Naive thymus-derived CD4-positive, alpha-beta T cell (primary cell): Measurements from ENCODE around the gene TMEM167A. TPM values are rescaled to one million over a fixed set of nuclear protein-coding genes. Genes with fewer than 3 reads are reported as not detected.

ENCODE experiments used
- ATAC-seq: fragments of 150-1000 bp; cut with Tn5 transposase; 2 replicates; pipeline ENCODE4 v1.10.0; 2021; ENCODE audit warnings: mild to moderate bottlenecking, moderate library complexity
- CTCF ChIA-PET: fragments of 350-600 bp; sonication (Branson Sonifier 250); formaldehyde crosslinking; loops from one replicate; lab custom pipeline; 2021; ENCODE audit warnings: antibody characterized with exemption; lab: Charles Lee
- POLR2A ChIA-PET: fragments of 350-600 bp; sonication (Branson Sonifier 250); formaldehyde crosslinking; loops from one replicate; lab custom pipeline; 2021; ENCODE audit warnings: antibody characterized with exemption, inconsistent platforms; lab: Charles Lee
- DNase-seq, 9 donors: peaks; one replicate each; pipeline versions ENCODE4 v3.0.0 to v3.0.0-alpha.2; 2020 to 2022; ENCODE audit warnings: mixed read lengths in 1 of 9
- H3K27ac ChIP-seq: one replicate; pipeline ENCODE4 v1.7.0; 2013; ENCODE audit warnings: mild to moderate bottlenecking, low read depth, low read length, moderate library complexity
- H3K27me3 ChIP-seq, 2 donors: one replicate each; pipeline ENCODE4 v1.7.0; 2013; ENCODE audit warnings: low read length in 2 of 2, mild to moderate bottlenecking in 2 of 2, moderate library complexity in 2 of 2; ENCODE audit not compliant: control insufficient read depth in 2 of 2, insufficient read depth in 2 of 2
- H3K36me3 ChIP-seq, 3 experiments: 1 replicate in 2 of 3; 2 replicates in 1 of 3; pipeline ENCODE4 v1.7.0; 2013; ENCODE audit warnings: low read length in 3 of 3, mild to moderate bottlenecking in 3 of 3, moderate library complexity in 1 of 3; ENCODE audit not compliant: insufficient read depth in 3 of 3, control insufficient read depth in 2 of 3
- H3K4me1 ChIP-seq, 2 donors: one replicate each; pipeline ENCODE4 v1.7.0; 2013; ENCODE audit warnings: low read length in 2 of 2, mild to moderate bottlenecking in 2 of 2, moderate library complexity in 1 of 2; ENCODE audit not compliant: control insufficient read depth in 2 of 2, insufficient read depth in 2 of 2
- H3K4me3 ChIP-seq: 2 replicates; pipeline ENCODE4 v1.7.0; 2013; ENCODE audit warnings: mild to moderate bottlenecking, low read length
- H3K9me3 ChIP-seq, 3 experiments: 1 replicate in 2 of 3; 2 replicates in 1 of 3; pipeline ENCODE4 v1.7.0; 2013; ENCODE audit warnings: low read length in 3 of 3; ENCODE audit not compliant: control insufficient read depth in 2 of 3
- H3K27ac Mint-ChIP-seq, 9 donors: one replicate each; pipeline ENCODE4 v1.8.0; 2020 to 2022; ENCODE audit warnings: mixed read lengths in 9 of 9, mild to moderate bottlenecking in 8 of 9, moderate library complexity in 5 of 9, inconsistent platforms in 2 of 9
- H3K27me3 Mint-ChIP-seq, 5 donors: one replicate each; pipeline ENCODE4 v1.8.0; 2021 to 2022; ENCODE audit warnings: mixed read lengths in 5 of 5, mild to moderate bottlenecking in 1 of 5
- H3K36me3 Mint-ChIP-seq, 5 donors: one replicate each; pipeline ENCODE4 v1.8.0; 2020 to 2022; ENCODE audit warnings: mixed read lengths in 5 of 5, mild to moderate bottlenecking in 3 of 5, inconsistent platforms in 1 of 5
- H3K4me1 Mint-ChIP-seq, 7 donors: one replicate each; pipeline ENCODE4 v1.8.0; 2020 to 2022; ENCODE audit warnings: mixed read lengths in 7 of 7, mild to moderate bottlenecking in 3 of 7, inconsistent platforms in 1 of 7
- H3K4me3 Mint-ChIP-seq, 10 donors: one replicate each; pipeline ENCODE4 v1.8.0; 2020 to 2022; ENCODE audit warnings: mild to moderate bottlenecking in 10 of 10, mixed read lengths in 10 of 10, moderate library complexity in 6 of 10, inconsistent platforms in 2 of 10
- H3K9me3 Mint-ChIP-seq, 11 donors: one replicate each; pipeline ENCODE4 v1.8.0; 2020 to 2022; ENCODE audit warnings: mixed read lengths in 11 of 11, mild to moderate bottlenecking in 4 of 11, inconsistent platforms in 1 of 11, moderate library complexity in 1 of 11
- intact Hi-C, 2 donors: fragments of 100-400 bp; cut with micrococcal nuclease; formaldehyde crosslinking; loops; one replicate each; pipeline ENCODE4 v1.15.1; 2023
- polyA plus RNA-seq, 2 donors: library from polyadenylated mRNA; unstranded; fragments of 300-500 nt; fragmentation: Illumina TruSeq; gene quantifications; one replicate each; pipeline ENCODE4 v1.2.3, GENCODE V29; 2021
- total RNA-seq, 6 experiments: library from RNA in 5 of 6; stranded (reverse) in 5 of 6; gene quantifications; 1 replicate in 5 of 6; 2 replicates in 1 of 6; pipeline ENCODE4 v1.2.3 and lab custom pipeline; 2021 to 2026

TMEM167A gene
- total and polyA plus RNA-seq, 7 experiments from 2014 or later: 28.6 to 73.4 (median 42.3) TPM

GRCh38 chr5:83115816-83116215 is 38.6 kb upstream of the TMEM167A start:
- DNase-seq (no peak), ATAC-seq (no peak)
- Mint-ChIP-seq H3K9me3 (peaks cover 4 to 30% (median 14%) of the 10 kb centered on the region in 11 donors), H3K27ac (no peak overlapping the region), H3K27me3 (no peaks in the 10 kb centered on the region), H3K36me3 (peaks cover 10 to 63% (median 47%) of the 10 kb centered on the region in 5 donors), H3K4me1 (no peaks in the 10 kb centered on the region), H3K4me3 (no peak overlapping the region)
- Histone ChIP-seq H3K27ac (no peak overlapping the region), H3K36me3 (no peaks in the 10 kb centered on the region), H3K4me3 (no peak overlapping the region), H3K9me3 (peaks cover 0 to 3% (median 0%) of the 10 kb centered on the region in 3 experiments), H3K4me1 (no peaks in the 10 kb centered on the region), H3K27me3 (no peaks in the 10 kb centered on the region)
- ChIA-PET POLR2A (no interaction called here), CTCF (no interaction called here)
- intact Hi-C loops: no loop called here

- Mint-ChIP-seq H3K27ac (no peak overlapping the region), H3K27me3 (no peaks in the 10 kb centered on the region), H3K36me3 (peaks cover 10 to 45% (median 39%) of the 10 kb centered on the region in 5 donors), H3K9me3 (peaks cover 0 to 17% (median 9%) of the 10 kb centered on the region in 11 donors), H3K4me3 (no peak overlapping the region), H3K4me1 (no peaks in the 10 kb centered on the region)
- DNase-seq (no peak), ATAC-seq (no peak)
- H3K4me1 ChIP-seq: no peaks in the 10 kb centered on the region
- H3K27me3 ChIP-seq: no peaks in the 10 kb centered on the region
- H3K4me3 ChIP-seq: no peak overlapping the region
- no peaks in the 10 kb centered on the region for H3K9me3 ChIP-seq
- CTCF ChIA-PET: no interaction called here
- H3K36me3 ChIP-seq: no peaks in the 10 kb centered on the region
- H3K27ac ChIP-seq: no peak overlapping the region
- intact Hi-C loops: no loop called here
- POLR2A ChIA-PET: no interaction called here
Observed at GRCh38 chr5:83109380-83109779, 32.2 kb upstream of the TMEM167A start.

GRCh38 chr5:83107692-83108420 is 30.7 kb upstream of the TMEM167A start:
- no peak overlapping the region for H3K4me3 ChIP-seq
- intact Hi-C loops: no loop called here
- H3K36me3 ChIP-seq: no peaks in the 10 kb centered on the region
- H3K4me1 ChIP-seq: no peaks in the 10 kb centered on the region
- H3K27me3 ChIP-seq: no peaks in the 10 kb centered on the region
- ChIA-PET CTCF (no interaction called here), POLR2A (no interaction called here)
- H3K36me3 Mint-ChIP-seq: peaks cover 8 to 33% (median 24%) of the 10 kb centered on the region in 5 donors
- no peaks in the 10 kb centered on the region for H3K9me3 ChIP-seq
- H3K9me3 Mint-ChIP-seq: peaks cover 0 to 10% (median 7%) of the 10 kb centered on the region in 11 donors
- H3K27ac ChIP-seq: no peak overlapping the region
- no peaks in the 10 kb centered on the region for H3K4me1 Mint-ChIP-seq
- no peaks in the 10 kb centered on the region for H3K27me3 Mint-ChIP-seq
- H3K27ac Mint-ChIP-seq: no peak overlapping the region
- DNase-seq (no peak), ATAC-seq (no peak)
- H3K4me3 Mint-ChIP-seq: no peak overlapping the region

GRCh38 chr5:83104021-83104420 is 26.8 kb upstream of the TMEM167A start:
- no peak for DNase-seq
- Histone ChIP-seq H3K4me3 (no peak overlapping the region), H3K27ac (no peak overlapping the region), H3K36me3 (no peaks in the 10 kb centered on the region), H3K9me3 (no peaks in the 10 kb centered on the region), H3K27me3 (no peaks in the 10 kb centered on the region), H3K4me1 (no peaks in the 10 kb centered on the region)
- ChIA-PET POLR2A (no interaction called here), CTCF (no interaction called here)
- no peaks in the 10 kb centered on the region for H3K9me3 Mint-ChIP-seq
- no peak overlapping the region for H3K4me3 Mint-ChIP-seq
- H3K27ac Mint-ChIP-seq: no peak overlapping the region
- peaks cover 0 to 8% (median 0%) of the 10 kb centered on the region in 7 donors for H3K4me1 Mint-ChIP-seq
- intact Hi-C loops: no loop called here
- H3K27me3 Mint-ChIP-seq: no peaks in the 10 kb centered on the region
- H3K36me3 Mint-ChIP-seq: peaks cover 0 to 14% (median 6%) of the 10 kb centered on the region in 5 donors
- no peak for ATAC-seq

GRCh38 chr5:83102364-83102980 is 25.3 kb upstream of the TMEM167A start:
- no peaks in the 10 kb centered on the region for H3K9me3 Mint-ChIP-seq
- H3K4me3 Mint-ChIP-seq: no peak overlapping the region
- intact Hi-C loops: no loop called here
- Histone ChIP-seq H3K27ac (no peak overlapping the region), H3K4me3 (no peak overlapping the region), H3K36me3 (no peaks in the 10 kb centered on the region), H3K4me1 (no peaks in the 10 kb centered on the region), H3K9me3 (no peaks in the 10 kb centered on the region), H3K27me3 (no peaks in the 10 kb centered on the region)
- no peaks in the 10 kb centered on the region for H3K27me3 Mint-ChIP-seq
- no peak for ATAC-seq
- peaks cover 0 to 8% (median 1%) of the 10 kb centered on the region in 7 donors for H3K4me1 Mint-ChIP-seq
- ChIA-PET CTCF (no interaction called here), POLR2A (no interaction called here)
- no peak overlapping the region for H3K27ac Mint-ChIP-seq
- no peak for DNase-seq
- H3K36me3 Mint-ChIP-seq: peaks cover 0 to 14% (median 5%) of the 10 kb centered on the region in 5 donors

- H3K36me3 ChIP-seq: no peaks in the 10 kb centered on the region
- Mint-ChIP-seq H3K4me3 (no peak overlapping the region), H3K36me3 (peaks cover 0 to 5% (median 2%) of the 10 kb centered on the region in 5 donors), H3K27ac (no peak overlapping the region), H3K27me3 (no peaks in the 10 kb centered on the region), H3K4me1 (peaks cover 0 to 8% (median 1%) of the 10 kb centered on the region in 7 donors), H3K9me3 (no peaks in the 10 kb centered on the region)
- POLR2A ChIA-PET: no interaction called here
- DNase-seq (no peak), ATAC-seq (no peak)
- H3K4me1 ChIP-seq: no peaks in the 10 kb centered on the region
- no peaks in the 10 kb centered on the region for H3K27me3 ChIP-seq
- H3K27ac ChIP-seq: no peak overlapping the region
- intact Hi-C loops: no loop called here
- CTCF ChIA-PET: no interaction called here
- H3K4me3 ChIP-seq: no peak overlapping the region
- no peaks in the 10 kb centered on the region for H3K9me3 ChIP-seq
Observed at GRCh38 chr5:83101514-83101913, 24.3 kb upstream of the TMEM167A start.
